Aorta (tissue), 5 donors: ENCODE measurements around the gene SREK1. TPM values are rescaled to one million over a fixed set of nuclear protein-coding genes. Genes with fewer than 3 reads are reported as not detected.

Experiments used
- ATAC-seq: fragments of 200-7000 bp; cut with Tn5 transposase; one replicate; pipeline ENCODE4 v1.9.1; 2022; ENCODE audit warnings: moderate library complexity; ENCODE audit not compliant: low FRiP score
- DNase-seq, 2 donors: peaks; one replicate each; pipeline ENCODE4 v3.0.0-alpha.2; 2020
- H3K27ac ChIP-seq, 2 donors: one replicate each; pipeline ENCODE4 v1.5.1; 2013; ENCODE audit warnings: low read length in 2 of 2, mild to moderate bottlenecking in 2 of 2, moderate library complexity in 2 of 2, control low read depth in 1 of 2, inconsistent platforms in 1 of 2, low read depth in 1 of 2
- H3K27me3 ChIP-seq, 2 donors: one replicate each; pipeline ENCODE4 v1.6.1; 2013; ENCODE audit warnings: control low read depth in 1 of 2, low read length in 1 of 2, mild to moderate bottlenecking in 1 of 2, moderate library complexity in 1 of 2; ENCODE audit not compliant: insufficient read depth in 2 of 2, control insufficient read depth in 1 of 2
- H3K36me3 ChIP-seq, 2 donors: one replicate each; pipeline ENCODE4 v1.6.1; 2013; ENCODE audit warnings: control low read depth in 1 of 2, low read length in 1 of 2, mild to moderate bottlenecking in 1 of 2; ENCODE audit not compliant: insufficient read depth in 2 of 2, control insufficient read depth in 1 of 2
- H3K4me1 ChIP-seq, 2 donors: one replicate each; pipeline ENCODE4 v1.6.1; 2013; ENCODE audit warnings: low read length in 2 of 2, control low read depth in 1 of 2, mild to moderate bottlenecking in 1 of 2, moderate library complexity in 1 of 2; ENCODE audit not compliant: insufficient read depth in 2 of 2, control insufficient read depth in 1 of 2
- H3K4me3 ChIP-seq, 2 donors: one replicate each; pipeline ENCODE4 v1.5.1; 2013; ENCODE audit warnings: low read length in 2 of 2, control low read depth in 1 of 2, mild to moderate bottlenecking in 1 of 2
- H3K9me3 ChIP-seq: one replicate; pipeline ENCODE4 v1.6.1; 2013; ENCODE audit warnings: mild to moderate bottlenecking, low read length; ENCODE audit not compliant: control insufficient read depth
- WGBS, 2 donors: extraction: QIAGEN DNeasy Blood & Tissue Kit; methylation state at CpG; one replicate each; pipeline ENCODE4 v1.1.7; 2013; 5-methylcytosine and 5-hydroxymethylcytosine counted together
- intact Hi-C, 2 donors: fragments of 100-400 bp; cut with DNase I; formaldehyde crosslinking; loops; one replicate each; pipeline versions ENCODE4 v1.14.2 to v1.15.0; 2022
- polyA plus RNA-seq, 2 donors: library from polyadenylated mRNA; stranded (reverse); fragments of 200-250 nt; gene quantifications; one replicate each; pipeline ENCODE4 v1.2.3, GENCODE V29; 2013
- total RNA-seq, 2 donors: library from RNA; stranded (reverse); fragmentation: NEBNext Ultra II Directional; extraction: Animal tissue kit (Norgen Biotek cat#: 25700); gene quantifications; one replicate each; pipeline ENCODE4 v1.2.1, GENCODE V29; 2021
- donor health status: healthy with polysubstance abuse.
- donor health status: Bipolar disorder and iron deficiency.
- donor health status: DM: no; HTN: no; CAD: no.
- donor health status: DM: no; HTN: no; CAD: no.
- donor health status: DM: yes; HTN: yes; CAD: no.

Gene SREK1
- total and polyA plus RNA-seq, 4 donors: 19.2 to 94.3 (median 60.5) TPM

GRCh38 chr5:66171349-66172344, 27.5 kb downstream of the SREK1 start:
- Histone ChIP-seq H3K27ac (no peak overlapping the region), H3K4me3 (no peak overlapping the region), H3K27me3 (no peaks in the 10 kb centered on the region), H3K9me3 (no peaks in the 10 kb centered on the region), H3K4me1 (no peaks in the 10 kb centered on the region), H3K36me3 (peaks cover 0 to 1% of the 10 kb centered on the region in 2 donors)
- ATAC-seq (no peak), DNase-seq (no peak)
- intact Hi-C loops: no loop called here
- 52% methylated on average over 6 of the region's 6 CpGs for WGBS, 2 donors

DNA sequence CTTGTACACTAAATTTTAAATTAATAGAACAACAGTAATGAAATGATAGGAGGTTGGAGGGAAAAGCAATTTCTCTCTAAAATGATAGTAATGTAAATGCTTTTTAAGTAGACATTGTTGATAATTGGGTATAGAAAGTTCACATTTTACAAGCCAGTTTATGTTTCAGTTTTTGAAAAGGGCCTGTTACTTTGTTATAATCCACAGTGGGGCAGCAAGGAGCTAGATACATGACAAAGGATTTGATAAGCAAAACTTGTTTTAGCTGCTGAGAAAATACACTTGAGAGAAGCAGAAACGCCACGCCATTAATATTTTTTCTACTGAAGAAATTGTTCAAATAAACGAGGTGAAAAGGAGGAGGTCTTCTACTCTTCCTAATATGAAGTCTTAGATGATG, 30.2 kb downstream of the SREK1 start:
- DNase-seq (no peak), ATAC-seq (no peak)
- H3K27me3 ChIP-seq: no peaks in the 10 kb centered on the region
- WGBS, 2 donors: 7 to 17% methylated on average over 3 of the region's 3 CpGs
- H3K36me3 ChIP-seq: no peaks in the 10 kb centered on the region
- H3K27ac ChIP-seq: no peak overlapping the region
- intact Hi-C loops: no loop called here
- no peak overlapping the region for H3K4me3 ChIP-seq
- no peaks in the 10 kb centered on the region for H3K9me3 ChIP-seq
- no peaks in the 10 kb centered on the region for H3K4me1 ChIP-seq

DNA sequence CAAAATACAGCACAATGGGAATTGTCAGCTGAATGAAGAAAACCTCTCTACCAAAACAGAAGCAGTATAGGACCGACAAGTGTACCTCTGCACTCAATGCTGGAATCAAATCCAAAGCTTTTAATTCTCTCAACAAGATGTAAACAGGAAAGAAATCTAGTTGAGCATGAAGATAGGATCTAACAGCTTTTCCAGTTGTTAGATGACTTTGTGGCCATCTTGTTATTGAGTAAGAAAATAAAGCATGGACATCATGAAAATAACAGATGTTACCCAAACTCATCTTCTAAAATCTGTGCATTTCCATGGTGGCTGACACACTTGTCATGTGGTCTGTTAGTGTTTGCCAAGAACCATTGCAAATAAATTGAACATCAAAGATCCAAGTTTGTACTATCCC, 34.7 kb downstream of the SREK1 start:
- Histone ChIP-seq H3K4me3 (no peak overlapping the region), H3K36me3 (peaks cover 0 to 3% of the 10 kb centered on the region in 2 donors), H3K4me1 (no peaks in the 10 kb centered on the region), H3K27ac (no peak overlapping the region), H3K27me3 (no peaks in the 10 kb centered on the region), H3K9me3 (no peaks in the 10 kb centered on the region)
- DNase-seq: no peak
- WGBS, 2 donors: 73 to 74% methylated on average over 1 of the region's 1 CpG
- intact Hi-C loops: no loop called here
- ATAC-seq: no peak

DNA sequence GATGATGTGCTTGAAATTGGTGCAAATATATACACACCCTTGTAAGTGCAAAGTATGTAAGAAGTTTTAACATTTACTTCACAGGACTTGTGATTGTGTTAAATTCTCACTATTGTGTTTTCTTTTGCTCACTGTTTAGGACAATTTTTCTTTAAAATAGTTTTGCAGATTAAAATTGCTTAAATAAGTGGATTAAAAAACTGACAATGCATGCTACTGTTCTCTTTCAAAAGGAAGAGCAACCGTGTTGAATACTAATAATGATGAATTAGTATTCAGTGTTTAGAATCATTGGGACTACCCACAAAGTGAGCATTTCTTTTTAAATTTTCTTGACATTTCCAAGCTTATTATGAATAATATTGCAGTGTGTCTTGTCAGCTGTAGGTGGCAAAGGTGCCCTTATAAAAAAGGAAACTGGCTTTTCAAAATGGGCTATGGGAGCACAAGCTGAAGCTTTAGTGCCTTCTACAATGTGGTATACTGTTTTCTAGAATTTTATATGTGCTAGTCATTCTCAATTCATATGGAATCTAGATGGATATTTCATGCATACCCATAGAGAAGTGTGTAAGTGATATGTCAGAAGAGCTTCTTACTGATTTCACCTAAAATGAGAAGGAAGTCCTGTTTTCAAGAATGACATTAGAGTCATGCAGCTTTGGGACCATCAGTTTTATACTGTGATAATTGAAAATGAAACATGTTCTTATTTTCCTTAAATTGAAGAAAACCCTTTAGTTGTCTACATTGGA, 35.4 kb downstream of the SREK1 start:
- Histone ChIP-seq H3K36me3 (peaks cover 0 to 3% of the 10 kb centered on the region in 2 donors), H3K9me3 (no peaks in the 10 kb centered on the region), H3K4me1 (no peaks in the 10 kb centered on the region), H3K27me3 (no peaks in the 10 kb centered on the region), H3K4me3 (no peak overlapping the region), H3K27ac (no peak overlapping the region)
- intact Hi-C loops: no loop called here
- no peak for ATAC-seq
- no peak for DNase-seq
- WGBS, 2 donors: 71 to 95% methylated on average over 1 of the region's 1 CpG

- Histone ChIP-seq H3K27me3 (no peaks in the 10 kb centered on the region), H3K27ac (no peak overlapping the region), H3K4me3 (no peak overlapping the region), H3K9me3 (no peaks in the 10 kb centered on the region), H3K36me3 (peaks cover 0 to 3% of the 10 kb centered on the region in 2 donors), H3K4me1 (no peaks in the 10 kb centered on the region)
- DNase-seq (no peak), ATAC-seq (no peak)
- intact Hi-C loops: no loop called here
- WGBS, 2 donors: 90 to 94% methylated on average over 3 of the region's 3 CpGs
These were observed 36.4 kb downstream of the SREK1 start for GRCh38 chr5:66180282-66181155.

DNA sequence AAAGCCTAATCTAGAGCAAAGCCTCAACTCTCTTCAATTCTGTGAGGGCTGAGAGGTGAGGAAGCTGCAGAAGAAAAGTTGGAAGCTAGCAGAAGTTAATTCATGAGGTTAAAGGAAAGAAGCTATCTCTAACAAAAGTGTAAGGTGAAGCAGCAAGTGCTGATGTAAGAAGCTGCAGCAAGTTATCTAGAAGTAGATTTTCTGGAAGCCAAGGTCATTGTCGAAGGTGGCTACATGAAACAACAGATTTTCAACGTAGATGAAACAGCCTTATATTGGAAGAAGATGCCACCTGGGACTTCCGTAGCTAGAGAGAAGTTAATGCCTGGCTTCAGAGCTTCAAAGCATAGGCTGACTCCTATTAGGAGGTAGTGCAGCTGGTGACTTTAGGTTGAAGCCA, 42.0 kb downstream of the SREK1 start:
- H3K4me1 ChIP-seq: no peaks in the 10 kb centered on the region
- no peaks in the 10 kb centered on the region for H3K27me3 ChIP-seq
- H3K9me3 ChIP-seq: no peaks in the 10 kb centered on the region
- no peak for DNase-seq
- no peak overlapping the region for H3K27ac ChIP-seq
- WGBS, 2 donors: 78 to 84% methylated on average over 3 of the region's 3 CpGs
- H3K36me3 ChIP-seq: peaks cover 0 to 3% of the 10 kb centered on the region in 2 donors
- no peak overlapping the region for H3K4me3 ChIP-seq
- intact Hi-C loops: no loop called here
- no peak for ATAC-seq

GRCh38 chr5:66193419-66193818, 49.3 kb downstream of the SREK1 start:
- ATAC-seq: no peak
- Histone ChIP-seq H3K4me3 (no peak overlapping the region), H3K4me1 (no peaks in the 10 kb centered on the region), H3K9me3 (no peaks in the 10 kb centered on the region), H3K27me3 (no peaks in the 10 kb centered on the region), H3K27ac (no peak overlapping the region), H3K36me3 (no peaks in the 10 kb centered on the region)
- intact Hi-C loops: no loop called here
- DNase-seq: no peak

DNA sequence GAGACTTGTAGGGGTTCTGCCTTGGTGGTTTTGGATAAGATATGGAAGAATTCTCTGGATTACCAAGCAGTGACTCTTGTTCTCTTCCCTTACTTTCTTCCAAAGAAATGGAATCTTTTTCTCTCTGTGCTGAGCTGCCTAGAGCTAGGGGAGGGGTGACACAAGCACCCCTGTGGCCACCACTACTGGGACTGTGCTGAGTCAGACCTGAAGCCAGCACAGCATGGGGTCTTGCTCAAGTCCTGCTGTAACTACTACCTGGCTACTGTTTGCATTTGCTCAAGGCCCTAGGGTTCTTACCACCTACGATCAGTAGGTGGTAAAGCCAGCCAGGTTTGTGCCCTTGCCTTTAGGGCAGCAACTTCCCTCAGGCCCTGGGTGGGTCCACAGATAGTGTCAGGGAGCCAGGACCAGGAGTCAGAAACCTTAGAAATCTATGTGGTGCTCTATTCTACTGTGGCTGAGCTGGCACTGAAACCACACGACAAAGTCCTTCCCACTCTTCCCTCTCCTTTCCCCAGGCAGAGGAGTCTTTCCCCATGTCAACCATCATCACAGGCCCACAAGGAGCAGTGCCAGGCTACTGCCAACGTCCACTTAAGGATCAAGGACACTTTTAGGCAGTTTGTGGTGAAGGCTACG, 53.8 kb downstream of the SREK1 start:
- H3K27me3 ChIP-seq: no peaks in the 10 kb centered on the region
- intact Hi-C loops: no loop called here
- no peaks in the 10 kb centered on the region for H3K36me3 ChIP-seq
- no peaks in the 10 kb centered on the region for H3K4me1 ChIP-seq
- no peak overlapping the region for H3K27ac ChIP-seq
- no peaks in the 10 kb centered on the region for H3K9me3 ChIP-seq
- WGBS, 2 donors: 89 to 92% methylated on average over 4 of the region's 4 CpGs
- H3K4me3 ChIP-seq: no peak overlapping the region
- no peak for DNase-seq
- no peak for ATAC-seq
